Measurements from ENCODE around the gene ACTR3C. TPM values are rescaled to one million over a fixed set of nuclear protein-coding genes. Genes with fewer than 3 reads are reported as not detected.

The ACTR3C gene
- total and polyA plus RNA-seq, 4 donors, result 6.8 to 34.2 (median 10.5) TPM

DNA sequence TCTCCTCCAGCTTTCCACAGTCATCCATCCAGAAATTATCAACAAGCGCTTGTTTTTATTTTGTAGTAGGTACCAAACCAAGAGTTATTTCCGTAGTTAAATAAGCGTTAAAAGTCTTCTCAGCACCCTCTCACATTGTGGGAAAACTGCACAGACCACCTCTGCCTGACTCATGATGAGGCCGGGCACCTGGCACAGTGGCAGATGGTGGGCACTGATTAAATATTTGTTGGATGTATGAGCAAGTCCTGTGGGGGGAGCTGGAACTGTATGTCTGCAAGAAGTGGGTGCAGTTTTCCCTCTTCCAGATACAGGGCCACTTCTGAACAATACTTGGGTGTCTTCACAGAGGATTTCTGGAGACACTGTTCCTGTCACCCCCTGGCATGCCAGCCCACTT lies 40.0 kb upstream of the ACTR3C start:
- H3K4me3 ChIP-seq, result no peak overlapping the region
- DNase-seq (no peak), ATAC-seq (ENCODE audit: insufficient read depth, low FRiP score) (no peak)
- H3K36me3 ChIP-seq (ENCODE audit: control insufficient read depth in 4 of 4, insufficient read depth in 4 of 4, low read length in 4 of 4), result no peaks in the 10 kb centered on the region
- no peak overlapping the region for H3K9ac ChIP-seq (ENCODE audit: insufficient read depth in 1 of 2, low read length in 2 of 2)
- H3K4me1 ChIP-seq (ENCODE audit: control insufficient read depth in 5 of 5, insufficient read depth in 5 of 5, low read length in 5 of 5), result peaks cover 0 to 6% (median 0%) of the 10 kb centered on the region in 5 donors
- H3K27me3 ChIP-seq (ENCODE audit: control insufficient read depth in 3 of 3, insufficient read depth in 3 of 3, low read length in 2 of 3), result no peaks in the 10 kb centered on the region
- TF ChIP-seq CTCF (IDR thresholded peaks at IDR 0.05; ENCODE audit: control extremely low read depth, extremely low read depth), result no peak
- H3K9me3 ChIP-seq (ENCODE audit: control insufficient read depth in 4 of 4, insufficient read depth in 3 of 4, low read length in 3 of 4), result no peaks in the 10 kb centered on the region
- 67 to 83% methylated on average over 4 of the region's 4 CpGs for WGBS, 2 donors
- H3K27ac ChIP-seq (ENCODE audit: low read depth in 1 of 2, low read length in 1 of 2), result no peak overlapping the region

DNA sequence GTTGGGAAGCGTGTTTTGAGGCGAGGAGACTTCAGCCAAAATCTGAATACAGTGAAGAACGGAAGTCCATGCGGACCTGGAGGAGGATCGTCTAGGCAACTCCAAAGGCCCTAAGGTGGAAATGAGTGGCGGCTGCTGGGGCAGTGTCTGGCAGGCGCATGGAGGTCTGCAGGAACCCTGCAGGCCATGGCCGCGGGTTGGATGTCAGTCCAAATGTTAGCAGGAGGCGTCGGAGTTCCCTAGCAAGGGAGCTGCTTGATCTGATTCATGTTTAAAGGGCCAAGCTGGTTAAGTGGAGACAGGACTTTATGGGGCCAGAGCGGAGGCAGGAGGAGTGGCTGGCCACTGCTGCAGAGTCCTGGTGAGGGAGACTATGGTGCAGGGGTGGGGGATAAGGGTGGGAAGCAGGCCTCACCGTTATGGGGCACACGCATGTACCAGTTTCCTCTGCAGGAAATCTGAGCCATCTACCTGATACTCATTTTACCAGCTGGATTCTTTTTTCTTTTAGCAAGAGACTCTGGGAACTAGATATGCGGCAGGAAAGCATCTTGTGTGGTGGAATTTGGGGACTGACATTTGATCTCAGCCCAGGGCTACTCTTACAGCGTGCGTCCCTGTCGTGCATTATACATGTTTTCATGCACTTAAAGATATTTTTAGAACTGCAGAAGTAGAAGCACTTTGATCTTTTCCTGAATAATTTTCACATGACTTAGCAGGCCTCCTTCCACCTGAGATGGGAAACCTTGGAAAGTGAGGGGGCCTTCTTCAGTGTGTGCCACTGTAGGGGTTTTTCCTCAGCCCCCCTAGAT lies 38.7 kb upstream of the ACTR3C start:
- 76 to 77% methylated on average over 18 of the region's 18 CpGs for WGBS, 2 donors
- no peak for ATAC-seq (ENCODE audit: insufficient read depth, low FRiP score)

GRCh38 chr7:150361402-150361801 lies 38.1 kb upstream of the ACTR3C start:
- Histone ChIP-seq H3K4me1 (ENCODE audit: control insufficient read depth in 5 of 5, insufficient read depth in 5 of 5, low read length in 5 of 5) (no peaks in the 10 kb centered on the region), H3K9ac (ENCODE audit: insufficient read depth in 1 of 2, low read length in 2 of 2) (no peak overlapping the region), H3K9me3 (ENCODE audit: control insufficient read depth in 4 of 4, insufficient read depth in 3 of 4, low read length in 3 of 4) (no peaks in the 10 kb centered on the region), H3K4me3 (no peak overlapping the region), H3K27me3 (ENCODE audit: control insufficient read depth in 3 of 3, insufficient read depth in 3 of 3, low read length in 2 of 3) (no peaks in the 10 kb centered on the region), H3K27ac (ENCODE audit: low read depth in 1 of 2, low read length in 1 of 2) (no peak overlapping the region), H3K36me3 (ENCODE audit: control insufficient read depth in 4 of 4, insufficient read depth in 4 of 4, low read length in 4 of 4) (no peaks in the 10 kb centered on the region)
- no peak for TF ChIP-seq CTCF (IDR thresholded peaks at IDR 0.05; ENCODE audit: control extremely low read depth, extremely low read depth)
- DNase-seq (no peak), ATAC-seq (ENCODE audit: insufficient read depth, low FRiP score) (no peak)
- 77 to 84% methylated on average over 7 of the region's 7 CpGs for WGBS, 2 donors

More for the DNA sequence above, 38.7 kb upstream of the ACTR3C start:
- Histone ChIP-seq H3K4me1 (ENCODE audit: control insufficient read depth in 5 of 5, insufficient read depth in 5 of 5, low read length in 5 of 5) (no peaks in the 10 kb centered on the region), H3K9ac (ENCODE audit: insufficient read depth in 1 of 2, low read length in 2 of 2) (no peak overlapping the region), H3K36me3 (ENCODE audit: control insufficient read depth in 4 of 4, insufficient read depth in 4 of 4, low read length in 4 of 4) (no peaks in the 10 kb centered on the region), H3K27me3 (ENCODE audit: control insufficient read depth in 3 of 3, insufficient read depth in 3 of 3, low read length in 2 of 3) (no peaks in the 10 kb centered on the region), H3K27ac (ENCODE audit: low read depth in 1 of 2, low read length in 1 of 2) (no peak overlapping the region), H3K9me3 (ENCODE audit: control insufficient read depth in 4 of 4, insufficient read depth in 3 of 4, low read length in 3 of 4) (no peaks in the 10 kb centered on the region), H3K4me3 (no peak overlapping the region)
- no peak for DNase-seq
- TF ChIP-seq CTCF (IDR thresholded peaks at IDR 0.05; ENCODE audit: control extremely low read depth, extremely low read depth), result no peak
